ENCODE measurements around the gene PNRC1. TPM values are rescaled to one million over a fixed set of nuclear protein-coding genes. Genes with fewer than 3 reads are reported as not detected.
"Not testable (repeated sequence)": the region's sequence is repeated elsewhere in the genome, so short reads cannot be mapped to it uniquely, and the experiment has no call there.

Gene PNRC1
- total RNA-seq, 1 donor from 2014 or later, result 63.9 TPM

GRCh38 chr6:89058627-89059026 is 21.9 kb upstream of the PNRC1 start:
- intact Hi-C loops (cut with micrococcal nuclease), result no loop called here

- intact Hi-C loops (cut with micrococcal nuclease), result no loop called here
Measured at GRCh38 chr6:89059227-89059626, 21.3 kb upstream of the PNRC1 start.

- intact Hi-C loops (cut with micrococcal nuclease), result no loop called here
Measured at GRCh38 chr6:89063881-89064280, 16.7 kb upstream of the PNRC1 start.

- intact Hi-C loops (cut with micrococcal nuclease), result not testable (repeated sequence)
Measured at GRCh38 chr6:89064931-89065330, 15.6 kb upstream of the PNRC1 start.

GRCh38 chr6:89066121-89066520 is 14.4 kb upstream of the PNRC1 start:
- intact Hi-C loops (cut with micrococcal nuclease), result not testable (repeated sequence)

GRCh38 chr6:89066940-89067646 is 13.5 kb upstream of the PNRC1 start:
- intact Hi-C loops (cut with micrococcal nuclease), result no loop called here

- intact Hi-C loops (cut with micrococcal nuclease), result no loop called here
Measured at GRCh38 chr6:89067796-89068195, 12.8 kb upstream of the PNRC1 start.

- intact Hi-C loops (cut with micrococcal nuclease), result no loop called here
Measured at GRCh38 chr6:89068695-89069094, 11.9 kb upstream of the PNRC1 start.

GRCh38 chr6:89069536-89070163 is 10.9 kb upstream of the PNRC1 start:
- intact Hi-C loops (cut with micrococcal nuclease), result no loop called here

GRCh38 chr6:89071036-89071435 is 9.5 kb upstream of the PNRC1 start:
- intact Hi-C loops (cut with micrococcal nuclease), result no loop called here

GRCh38 chr6:89073014-89073620 is 7.4 kb upstream of the PNRC1 start:
- intact Hi-C loops (cut with micrococcal nuclease), result no loop called here

GRCh38 chr6:89073840-89074239 is 6.7 kb upstream of the PNRC1 start:
- intact Hi-C loops (cut with micrococcal nuclease), result no loop called here

GRCh38 chr6:89079511-89080234 is 878 bp upstream of the PNRC1 start:
- intact Hi-C loops (cut with micrococcal nuclease), result loop anchor here (1.0 to 5.0 kb wide), 17 partner anchors 42 to 1925 kb away; partner anchors contain the start of genes AKIRIN2, BACH2, CASP8AP2 and CFAP206

- intact Hi-C loops (cut with micrococcal nuclease), result loop anchor here (2.0 to 5.0 kb wide), 8 partner anchors 330 to 1926 kb away; partner anchors contain the start of genes BACH2, CASP8AP2, CFAP206 and MAP3K7
Measured at GRCh38 chr6:89081129-89081422, 525 bp downstream of the PNRC1 start.

- intact Hi-C loops (cut with micrococcal nuclease), result loop anchor here (2.0 to 5.0 kb wide), 8 partner anchors 329 to 1927 kb away; partner anchors contain the start of genes BACH2, CASP8AP2, CFAP206 and MAP3K7
Measured at GRCh38 chr6:89081423-89082322, 1.1 kb downstream of the PNRC1 start.

GRCh38 chr6:89082486-89082891 is 1.9 kb downstream of the PNRC1 start:
- intact Hi-C loops (cut with micrococcal nuclease), result loop anchor here (5.0 kb wide), 5 partner anchors 745 to 1675 kb away; partner anchors contain the start of genes BACH2, CASP8AP2, CFAP206 and MAP3K7

- intact Hi-C loops (cut with micrococcal nuclease), result loop anchor here (1.0 to 5.0 kb wide), 6 partner anchors 33 to 1677 kb away; partner anchors contain the start of genes BACH2, CASP8AP2, CFAP206 and MAP3K7
Measured at GRCh38 chr6:89084542-89084941, 4.0 kb downstream of the PNRC1 start.

GRCh38 chr6:89084954-89085353 is 4.4 kb downstream of the PNRC1 start:
- intact Hi-C loops (cut with micrococcal nuclease), result loop anchor here (1.0 to 5.0 kb wide), 6 partner anchors 32 to 1678 kb away; partner anchors contain the start of genes BACH2, CASP8AP2, CFAP206 and MAP3K7

- intact Hi-C loops (cut with micrococcal nuclease), result no loop called here
Measured at GRCh38 chr6:89085409-89086205, 5.1 kb downstream of the PNRC1 start.

- intact Hi-C loops (cut with micrococcal nuclease), result no loop called here
Measured at GRCh38 chr6:89087881-89088280, 7.3 kb downstream of the PNRC1 start.

Measured in T-helper 2 cell treated with Interferon-gamma antibody and Interleukin-4, amounts not matched to agents 100 ng/mL and 5 ng/mL, for 36 hours (primary cell).